GM15510 (cell line): Measurements from ENCODE around the gene KRT77.

Experiments
- POLR2A ChIP-seq: IDR thresholded peaks from 3 replicates; pipeline ENCODE4 v1.6.1; 2011; ENCODE audit warnings: borderline replicate concordance; ENCODE audit not compliant: insufficient read length; ENCODE audit errors: extremely low read depth

The KRT77 gene

GRCh38 chr12:52728374-52728773, 25.1 kb upstream of the KRT77 start:
- no peak for TF ChIP-seq POLR2A

GRCh38 chr12:52727037-52727436, 23.7 kb upstream of the KRT77 start:
- TF ChIP-seq POLR2A, result no peak

- no peak for TF ChIP-seq POLR2A
Observed at GRCh38 chr12:52726451-52726850, 23.1 kb upstream of the KRT77 start.

- TF ChIP-seq POLR2A, result no peak
Observed at GRCh38 chr12:52724384-52724783, 21.1 kb upstream of the KRT77 start.

GRCh38 chr12:52722680-52723079, 19.4 kb upstream of the KRT77 start:
- TF ChIP-seq POLR2A, result no peak

GRCh38 chr12:52721838-52722470, 18.6 kb upstream of the KRT77 start:
- no peak for TF ChIP-seq POLR2A

- TF ChIP-seq POLR2A, result no peak
Observed at GRCh38 chr12:52720365-52720886, 17.1 kb upstream of the KRT77 start.

- no peak for TF ChIP-seq POLR2A
Observed at GRCh38 chr12:52716061-52716460, 12.7 kb upstream of the KRT77 start.

- TF ChIP-seq POLR2A, result no peak
Observed at GRCh38 chr12:52715416-52715815, 12.1 kb upstream of the KRT77 start.

- TF ChIP-seq POLR2A, result no peak
Observed at GRCh38 chr12:52714887-52715281, 11.6 kb upstream of the KRT77 start.

- no peak for TF ChIP-seq POLR2A
Observed at GRCh38 chr12:52713960-52714886, 10.9 kb upstream of the KRT77 start.

- no peak for TF ChIP-seq POLR2A
Observed at GRCh38 chr12:52710730-52711129, 7.4 kb upstream of the KRT77 start.

GRCh38 chr12:52708010-52708409, 4.7 kb upstream of the KRT77 start:
- no peak for TF ChIP-seq POLR2A

- TF ChIP-seq POLR2A, result no peak
Observed at GRCh38 chr12:52704464-52704863, 1.1 kb upstream of the KRT77 start.

- TF ChIP-seq POLR2A, result no peak
Observed at GRCh38 chr12:52703878-52704277, 554 bp upstream of the KRT77 start.

GRCh38 chr12:52702338-52702737, 986 bp downstream of the KRT77 start:
- TF ChIP-seq POLR2A, result no peak
